DMS79 (cell line): Measurements from ENCODE around the gene LEKR1.

Experiments used
- DNase-seq: peaks from one replicate; lab custom pipeline; 2025; lab: John Stamatoyannopoulos, UW

LEKR1 gene

GRCh38 chr3:157079676-157080369, 253.7 kb downstream of the LEKR1 start:
- DNase-seq: no peak

DNA sequence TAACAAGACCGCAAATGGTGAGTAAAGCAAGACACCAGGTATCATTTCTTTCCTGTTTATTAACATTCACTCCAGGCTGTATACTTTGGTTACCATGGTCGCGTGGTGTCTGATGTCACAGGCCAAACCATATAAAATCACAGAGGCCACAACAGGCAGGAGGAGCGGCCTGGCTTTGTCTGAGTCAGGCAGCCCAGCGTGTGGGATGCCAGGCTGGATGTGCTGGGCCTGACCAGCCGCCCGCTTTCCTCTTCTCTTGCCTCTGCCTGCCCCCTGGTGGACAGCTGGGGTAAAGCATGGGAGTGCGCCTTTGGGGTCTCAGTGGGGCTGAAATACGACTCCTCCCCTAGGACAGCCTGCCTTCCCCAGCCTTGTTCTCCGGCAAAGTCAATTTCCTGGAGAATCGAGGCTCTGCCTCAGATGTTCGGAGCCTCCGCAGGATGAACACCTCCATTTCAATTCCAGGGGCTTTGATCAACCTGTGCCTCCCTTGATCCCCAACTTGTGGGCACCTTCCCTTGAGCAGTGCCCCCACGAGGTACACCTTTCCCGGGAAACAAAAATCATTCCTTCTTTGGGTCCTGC, 255.6 kb downstream of the LEKR1 start:
- DNase-seq: no peak

DNA sequence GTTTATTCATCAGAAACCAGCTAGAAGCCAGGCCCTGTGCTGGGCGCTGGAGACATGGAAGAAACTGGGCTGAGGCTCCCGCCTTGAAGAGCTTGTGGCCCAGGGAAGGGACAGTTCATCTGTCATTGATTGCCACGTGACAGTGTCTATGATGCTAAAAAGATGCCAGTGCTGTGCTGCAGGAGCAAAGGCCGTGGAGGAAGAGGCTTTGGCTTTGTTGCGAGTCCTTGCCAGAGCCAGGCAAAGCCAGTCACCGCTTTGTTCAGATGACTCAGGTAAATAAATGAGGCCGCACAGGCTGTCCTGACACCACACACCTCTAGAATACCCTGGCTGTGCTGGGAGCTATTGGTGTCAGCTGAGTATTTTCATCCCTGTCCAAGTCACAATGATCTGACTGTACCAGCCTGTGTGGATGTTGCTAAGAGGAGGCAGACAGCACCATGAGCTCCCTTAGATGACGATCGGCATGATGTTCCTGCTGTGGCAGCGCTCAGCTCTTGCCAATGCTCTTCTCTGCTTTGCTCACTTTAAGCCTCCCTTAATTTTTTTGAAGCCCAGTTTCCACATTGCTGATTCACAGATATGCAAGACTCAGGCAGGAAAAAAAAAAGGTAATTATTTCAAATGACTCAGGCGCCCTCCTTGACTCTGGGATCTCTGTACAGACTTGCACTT, 256.3 kb downstream of the LEKR1 start:
- no peak for DNase-seq

GRCh38 chr3:157083824-157084223, 257.7 kb downstream of the LEKR1 start:
- no peak for DNase-seq

GRCh38 chr3:157086060-157086750, 260.1 kb downstream of the LEKR1 start:
- DNase-seq: no peak

DNA sequence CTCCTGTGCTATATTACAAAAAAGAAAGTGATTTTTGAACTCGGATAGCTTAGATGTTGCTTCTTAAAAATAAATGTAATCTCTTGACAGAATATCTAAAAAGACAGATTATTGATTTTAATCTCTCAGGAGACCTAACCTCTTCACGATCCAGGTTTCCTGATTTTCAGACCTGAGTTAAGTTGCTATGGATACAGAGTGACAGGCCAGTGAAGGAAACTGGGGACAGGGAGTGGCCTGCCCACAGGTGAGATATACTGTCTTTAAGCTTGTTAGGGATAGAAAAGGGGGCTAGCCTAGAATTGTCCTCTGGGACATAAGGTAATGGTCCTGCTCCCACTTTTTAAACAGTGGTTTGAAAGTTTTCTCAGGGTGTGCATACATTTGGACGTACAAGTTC, 260.6 kb downstream of the LEKR1 start:
- DNase-seq: no peak

- DNase-seq: no peak
These were observed 261.2 kb downstream of the LEKR1 start for GRCh38 chr3:157087373-157087772.

- no peak for DNase-seq
These were observed 261.8 kb downstream of the LEKR1 start for GRCh38 chr3:157087780-157088600.

GRCh38 chr3:157088601-157089454, 262.7 kb downstream of the LEKR1 start:
- DNase-seq: no peak

DNA sequence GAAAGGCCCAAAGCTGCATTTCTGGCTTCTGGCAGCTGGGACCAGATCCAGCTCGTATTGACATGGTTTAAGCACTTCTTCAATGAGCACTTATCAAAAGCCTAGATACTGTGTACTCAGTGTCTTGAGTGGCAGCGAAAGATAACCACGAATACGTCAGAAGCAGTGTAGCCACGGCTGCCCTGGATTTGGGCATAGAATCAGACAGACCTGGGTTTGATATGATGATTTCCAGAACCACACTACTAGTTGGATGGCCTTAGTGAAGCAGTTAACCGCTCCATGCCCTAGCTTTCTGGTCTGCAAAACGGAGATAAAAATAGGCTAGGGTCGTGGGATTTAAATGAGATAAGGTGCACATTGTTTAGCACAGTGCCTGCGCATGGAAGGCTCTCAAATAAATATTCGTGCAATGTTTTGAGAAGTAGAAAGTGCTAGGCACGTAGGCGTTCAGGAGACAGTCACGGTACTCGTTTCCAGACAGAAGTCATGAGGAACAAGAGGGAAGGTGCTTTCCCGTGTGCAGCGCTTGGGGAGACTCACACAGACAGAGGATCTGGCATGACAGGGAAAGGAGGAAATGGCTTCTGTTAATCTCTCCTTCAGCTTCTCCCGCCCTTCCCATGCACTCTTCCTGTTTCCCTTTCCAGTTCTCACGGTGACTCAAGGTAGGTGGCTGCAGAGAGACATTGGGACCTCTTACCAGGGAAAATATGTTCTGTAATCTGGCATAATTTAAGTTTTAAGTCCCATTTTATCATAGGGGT, 263.5 kb downstream of the LEKR1 start:
- DNase-seq: no peak

DNA sequence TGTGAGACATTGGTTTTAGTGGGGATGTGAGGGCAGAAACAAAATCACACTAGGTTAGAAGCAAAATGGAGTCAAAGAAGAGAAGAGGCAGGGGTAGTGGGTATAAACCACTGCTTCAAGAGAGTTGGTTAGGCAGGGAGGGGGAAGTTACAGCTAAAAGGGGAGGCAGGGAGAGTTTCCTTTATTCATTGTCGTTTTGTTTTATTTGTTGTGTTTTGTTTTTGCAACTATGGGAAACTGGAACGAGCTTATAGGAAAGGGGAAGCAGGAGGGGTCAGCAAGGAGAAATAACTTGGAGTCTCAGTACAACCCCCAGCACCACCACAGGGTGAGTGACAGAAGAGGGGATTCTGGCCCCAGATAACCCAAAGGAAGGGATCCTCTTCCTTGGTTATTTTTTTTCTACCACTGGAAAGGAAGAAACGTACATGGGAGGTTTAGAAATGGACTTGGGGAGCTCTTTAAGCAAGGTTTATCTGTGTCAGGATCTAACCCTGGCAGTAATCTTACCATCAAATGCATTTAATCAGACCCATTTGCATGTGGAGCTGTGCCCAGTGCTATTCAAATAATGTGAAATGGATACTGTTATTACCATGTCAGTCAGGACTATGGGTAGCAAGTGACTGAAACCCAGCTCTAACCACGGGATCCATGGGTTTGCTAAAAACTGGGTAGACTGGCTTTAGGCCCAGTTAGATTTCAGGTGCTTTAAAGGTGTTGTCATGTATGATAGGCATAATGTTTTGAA, 265.1 kb downstream of the LEKR1 start:
- no peak for DNase-seq

DNA sequence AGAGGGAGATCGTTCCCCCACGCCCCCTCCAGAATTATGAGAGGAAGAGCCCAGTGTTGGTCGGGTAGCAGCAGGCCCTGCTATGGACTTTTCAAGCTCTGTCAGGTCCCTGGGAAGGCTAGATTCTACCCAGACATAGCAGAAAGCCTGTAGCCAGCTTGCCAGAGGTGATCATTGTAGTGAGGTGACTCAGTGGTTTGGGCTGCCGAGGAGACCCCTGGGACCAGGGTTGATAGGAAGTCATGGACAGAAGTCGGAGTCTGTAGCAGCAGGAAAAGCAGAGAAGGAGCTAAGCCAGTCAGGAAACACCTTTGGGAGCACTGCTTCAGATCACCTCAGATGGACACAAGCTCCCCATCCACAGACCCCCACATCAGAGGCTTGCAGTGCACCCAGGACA, 266.1 kb downstream of the LEKR1 start:
- DNase-seq: no peak

- no peak for DNase-seq
These were observed 266.9 kb downstream of the LEKR1 start for GRCh38 chr3:157093096-157093495.

DNA sequence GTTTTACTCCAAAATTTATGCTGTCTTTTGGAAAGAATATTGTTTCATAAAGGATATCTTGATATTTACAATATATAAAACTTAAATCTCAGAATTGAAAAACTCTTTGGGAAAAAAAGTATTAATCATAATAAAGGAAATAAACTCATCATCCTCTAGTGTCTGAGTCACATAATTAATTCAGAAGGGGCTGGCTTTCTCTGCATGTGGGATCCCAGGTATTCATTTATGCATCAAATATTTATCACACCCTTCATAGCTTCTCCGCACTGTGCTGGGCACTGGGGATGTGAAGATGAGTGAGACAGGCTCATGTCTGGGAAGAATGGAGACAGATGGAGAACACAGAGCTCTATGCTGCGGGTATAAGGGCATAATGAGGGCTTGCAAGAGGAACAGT, 268.1 kb downstream of the LEKR1 start:
- no peak for DNase-seq

- no peak for DNase-seq
These were observed 268.8 kb downstream of the LEKR1 start for GRCh38 chr3:157094751-157095480.
